MM.1S (cell line): Measurements from ENCODE around the gene BCL11A.

ENCODE experiments used
- DNase-seq: peaks from one replicate; pipeline ENCODE4 v3.0.0-alpha.2; 2015
- H2AFZ ChIP-seq: fragments of 300-600 bp; sonication (generic); 2 replicates; pipeline ENCODE4 v1.6.0; 2016; ENCODE audit warnings: antibody characterized with exemption, low read length
- H3F3A ChIP-seq: fragments of 300-600 bp; sonication (generic); 2 replicates; pipeline ENCODE4 v1.6.1; 2016; ENCODE audit warnings: mild to moderate bottlenecking, antibody characterized with exemption, low read length, moderate library complexity, mixed read lengths; ENCODE audit not compliant: insufficient read depth
- H3K27ac ChIP-seq: fragments of 300-600 bp; sonication (generic); 2 replicates; pipeline ENCODE4 v1.5.1; 2016; ENCODE audit warnings: mild to moderate bottlenecking, low read length
- H3K27me3 ChIP-seq: fragments of 300-600 bp; sonication (generic); replicated peaks from 2 replicates; pipeline ENCODE4 v1.6.0; 2016; ENCODE audit warnings: low read length; ENCODE audit not compliant: insufficient read depth
- H3K36me3 ChIP-seq: fragments of 300-600 bp; sonication (generic); replicated peaks from 2 replicates; pipeline ENCODE4 v1.6.1; 2016; ENCODE audit warnings: mild to moderate bottlenecking, low read length, mixed read lengths; ENCODE audit not compliant: insufficient read depth
- H3K4me1 ChIP-seq: fragments of 300-600 bp; sonication (generic); 2 replicates; pipeline ENCODE4 v1.6.1; 2016; ENCODE audit warnings: low read length, mixed read lengths
- H3K4me2 ChIP-seq: fragments of 300-600 bp; sonication (generic); 2 replicates; pipeline ENCODE4 v1.6.0; 2016; ENCODE audit warnings: low read depth, low read length
- H3K4me3 ChIP-seq: fragments of 300-600 bp; sonication (generic); 2 replicates; pipeline ENCODE4 v1.5.1; 2016; ENCODE audit warnings: low read length, mixed read lengths
- H3K79me2 ChIP-seq: fragments of 300-600 bp; sonication (generic); 2 replicates; pipeline ENCODE4 v1.6.1; 2016; ENCODE audit warnings: mixed run types, low read length, mixed read lengths
- H3K9ac ChIP-seq: fragments of 300-600 bp; sonication (generic); 2 replicates; pipeline ENCODE4 v1.6.1; 2016; ENCODE audit warnings: low read length, mixed read lengths
- H3K9me2 ChIP-seq: fragments of 300-600 bp; sonication (generic); replicated peaks from 2 replicates; pipeline ENCODE4 v1.6.1; 2016; ENCODE audit warnings: mild to moderate bottlenecking, low read length, mixed read lengths; ENCODE audit not compliant: insufficient read depth
- H3K9me3 ChIP-seq: fragments of 300-600 bp; sonication (generic); replicated peaks from 2 replicates; pipeline ENCODE4 v1.6.1; 2016; ENCODE audit warnings: mild to moderate bottlenecking, low read length, mixed read lengths; ENCODE audit not compliant: insufficient read depth
- H4K20me1 ChIP-seq: fragments of 300-600 bp; sonication (generic); 2 replicates; pipeline ENCODE4 v1.6.1; 2016; ENCODE audit warnings: mild to moderate bottlenecking, low read length, moderate library complexity, mixed read lengths; ENCODE audit not compliant: insufficient read depth
- EZH2 ChIP-seq: fragments of 300-600 bp; sonication (generic); optimal IDR thresholded peaks from 2 replicates; pipeline ENCODE3; 2017; ENCODE audit warnings: low read depth, mild to moderate bottlenecking, antibody characterized with exemption, low read length, mixed read lengths
- EZH2phosphoT487 ChIP-seq: fragments of 300-600 bp; sonication (generic); IDR thresholded peaks from 2 replicates; pipeline ENCODE4 v1.6.1; 2018; ENCODE audit warnings: antibody characterized with exemption, low read length
- TF ChIP-seq, protein P1 (sequence below): fragments of 300-600 bp; sonication (generic); IDR thresholded peaks from 2 replicates; pipeline ENCODE4 v1.5.1; 2016; ENCODE audit warnings: antibody characterized with exemption, low read length, mixed read lengths

BCL11A gene

DNA sequence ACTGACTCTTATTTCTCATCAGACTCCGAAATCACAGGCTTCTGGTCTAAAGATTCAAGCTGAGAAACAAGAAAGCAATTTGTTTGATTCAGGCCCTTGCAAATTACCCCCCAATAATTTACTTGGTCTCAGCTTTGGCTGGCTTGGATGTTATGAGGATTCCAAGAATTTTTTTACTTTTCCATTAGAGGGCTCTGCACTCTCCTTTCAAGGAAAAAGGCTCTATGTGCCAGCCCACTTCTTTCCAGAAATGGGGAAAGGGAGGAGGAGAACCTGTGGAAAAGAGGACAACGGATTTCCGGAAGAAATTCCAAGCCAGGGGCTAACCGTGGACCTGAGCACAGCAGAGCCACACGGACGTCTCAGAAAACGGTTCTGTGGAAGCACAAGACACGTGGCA is 44.4 kb downstream of the BCL11A start:
- Histone ChIP-seq H3K36me3 (no peaks in the 10 kb centered on the region), H3K79me2 (no peaks in the 10 kb centered on the region), H4K20me1 (no peaks in the 10 kb centered on the region), H3K4me2 (no peak overlapping the region), H3K9me3 (no peaks in the 10 kb centered on the region), H3F3A (no peaks in the 10 kb centered on the region), H3K9me2 (no peaks in the 10 kb centered on the region), H3K4me3 (no peak overlapping the region), H3K9ac (no peak overlapping the region), H3K27ac (no peak overlapping the region), H3K4me1 (no peaks in the 10 kb centered on the region), H2AFZ (no peak overlapping the region), H3K27me3 (no peaks in the 10 kb centered on the region)
- no peak for DNase-seq
- TF ChIP-seq, protein P1, sequence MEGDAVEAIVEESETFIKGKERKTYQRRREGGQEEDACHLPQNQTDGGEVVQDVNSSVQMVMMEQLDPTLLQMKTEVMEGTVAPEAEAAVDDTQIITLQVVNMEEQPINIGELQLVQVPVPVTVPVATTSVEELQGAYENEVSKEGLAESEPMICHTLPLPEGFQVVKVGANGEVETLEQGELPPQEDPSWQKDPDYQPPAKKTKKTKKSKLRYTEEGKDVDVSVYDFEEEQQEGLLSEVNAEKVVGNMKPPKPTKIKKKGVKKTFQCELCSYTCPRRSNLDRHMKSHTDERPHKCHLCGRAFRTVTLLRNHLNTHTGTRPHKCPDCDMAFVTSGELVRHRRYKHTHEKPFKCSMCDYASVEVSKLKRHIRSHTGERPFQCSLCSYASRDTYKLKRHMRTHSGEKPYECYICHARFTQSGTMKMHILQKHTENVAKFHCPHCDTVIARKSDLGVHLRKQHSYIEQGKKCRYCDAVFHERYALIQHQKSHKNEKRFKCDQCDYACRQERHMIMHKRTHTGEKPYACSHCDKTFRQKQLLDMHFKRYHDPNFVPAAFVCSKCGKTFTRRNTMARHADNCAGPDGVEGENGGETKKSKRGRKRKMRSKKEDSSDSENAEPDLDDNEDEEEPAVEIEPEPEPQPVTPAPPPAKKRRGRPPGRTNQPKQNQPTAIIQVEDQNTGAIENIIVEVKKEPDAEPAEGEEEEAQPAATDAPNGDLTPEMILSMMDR = no peak

DNA sequence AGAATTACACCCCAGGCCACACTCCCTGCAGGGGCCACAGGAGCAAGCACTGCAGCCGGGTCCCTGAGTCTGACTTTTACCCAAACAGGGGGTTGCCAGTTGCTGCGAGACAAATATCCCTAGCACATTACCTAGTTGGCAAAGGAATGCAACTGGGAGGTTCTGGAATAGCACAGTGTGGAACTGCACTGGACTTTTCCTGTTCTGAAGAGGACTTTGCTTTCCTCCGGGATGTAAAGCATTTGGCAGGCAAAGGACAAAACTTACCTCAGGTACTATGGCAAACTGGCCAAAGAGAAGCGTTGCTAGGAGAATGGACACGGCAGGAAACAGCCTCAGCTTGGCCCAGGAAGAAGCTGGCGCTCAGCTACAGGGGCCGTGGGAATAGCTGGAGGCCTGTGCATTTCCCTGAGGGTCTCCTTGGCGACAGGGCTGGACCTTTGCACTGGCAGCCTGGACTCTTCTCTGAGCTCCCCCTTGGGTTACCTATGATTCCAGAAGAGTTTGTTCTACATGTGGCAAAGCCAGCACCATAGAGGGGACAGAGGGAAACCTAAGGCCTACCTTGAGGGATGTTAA is 45.0 kb downstream of the BCL11A start:
- DNase-seq = no peak
- Histone ChIP-seq H3K27ac (no peak overlapping the region), H4K20me1 (no peaks in the 10 kb centered on the region), H3K4me2 (no peak overlapping the region), H3F3A (no peaks in the 10 kb centered on the region), H3K79me2 (no peaks in the 10 kb centered on the region), H3K9ac (no peak overlapping the region), H2AFZ (no peak overlapping the region), H3K9me3 (no peaks in the 10 kb centered on the region), H3K4me3 (no peak overlapping the region), H3K36me3 (no peaks in the 10 kb centered on the region), H3K4me1 (no peaks in the 10 kb centered on the region), H3K27me3 (no peaks in the 10 kb centered on the region), H3K9me2 (no peaks in the 10 kb centered on the region)
- TF ChIP-seq EZH2phosphoT487 (no peak), EZH2 (no peak)
- TF ChIP-seq, protein P1 = no peak

DNA sequence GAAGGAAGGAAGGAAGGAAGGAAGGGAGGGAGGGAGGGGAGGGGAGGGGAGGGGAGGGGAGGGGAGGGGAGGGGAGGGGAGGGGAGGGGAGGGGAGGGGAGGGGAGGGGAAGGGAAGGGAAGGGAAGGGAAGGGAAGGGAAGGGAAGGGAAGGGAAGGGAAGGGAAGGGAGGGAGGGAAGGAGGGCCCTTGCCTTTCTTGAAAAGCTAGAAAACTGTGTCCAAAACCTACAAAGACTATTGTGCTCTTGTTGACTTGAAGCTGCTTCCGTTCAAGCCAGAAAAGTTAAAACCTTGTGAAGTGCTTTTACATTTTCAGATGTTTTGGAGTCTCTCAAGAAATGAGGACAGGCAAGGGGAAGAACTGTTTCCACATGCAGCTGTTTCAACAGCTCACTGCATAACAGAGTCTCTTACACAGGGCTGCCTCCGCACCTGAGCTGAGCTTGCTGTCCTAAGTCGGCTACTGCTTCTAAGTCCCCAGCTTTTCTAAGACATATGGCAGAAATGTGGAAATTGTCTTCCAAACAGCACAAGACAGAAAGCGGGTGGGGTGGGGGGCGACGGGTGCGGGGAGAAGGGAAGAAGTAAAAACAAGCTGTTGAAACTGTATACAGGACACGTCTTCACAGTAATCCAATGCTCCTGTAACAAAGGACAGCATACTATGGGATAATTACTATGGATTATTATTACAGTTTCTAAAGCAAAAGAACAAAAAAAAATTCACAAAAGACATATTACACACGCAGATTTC is 46.1 kb downstream of the BCL11A start:
- H3K27ac ChIP-seq = no peak overlapping the region
- no peak overlapping the region for H3K4me3 ChIP-seq
- H4K20me1 ChIP-seq = no peaks in the 10 kb centered on the region
- H3K4me2 ChIP-seq = no peak overlapping the region
- no peaks in the 10 kb centered on the region for H3K79me2 ChIP-seq
- H3F3A ChIP-seq = no peaks in the 10 kb centered on the region
- no peak overlapping the region for H2AFZ ChIP-seq
- no peak overlapping the region for H3K9ac ChIP-seq
- no peaks in the 10 kb centered on the region for H3K36me3 ChIP-seq
- no peaks in the 10 kb centered on the region for H3K9me2 ChIP-seq
- H3K9me3 ChIP-seq = no peaks in the 10 kb centered on the region
- H3K4me1 ChIP-seq = no peaks in the 10 kb centered on the region
- TF ChIP-seq EZH2 (no peak), EZH2phosphoT487 (no peak)
- TF ChIP-seq, protein P1 = no peak
- no peak for DNase-seq
- H3K27me3 ChIP-seq = no peaks in the 10 kb centered on the region
